ENCODE results near the gene DDI2. TPM values are rescaled to one million over a fixed set of nuclear protein-coding genes. Genes with fewer than 3 reads are reported as not detected.
A peak's percentile ranks its signal among the peaks of the same experiment; 100 is the strongest.

The DDI2 gene
- total and polyA plus RNA-seq, 9 of the 15 experiments (the other 6 are each of a cell fraction or from before 2014, with no cell fraction given) = 6.5 to 48.4 (median 21.2) TPM

- Histone ChIP-seq H3K9me1 (ENCODE audit: control insufficient read depth, insufficient read depth, low read length) (no peaks in the 10 kb centered on the region), H3K79me2 (ENCODE audit: control insufficient read depth, insufficient read depth, low read length) (peaks cover 53% of the 10 kb centered on the region), H3K27me3 (ENCODE audit: control insufficient read depth in 2 of 2, insufficient read depth in 2 of 2, low read length in 2 of 2) (no peaks in the 10 kb centered on the region), H3K4me2 (ENCODE audit: insufficient read depth, low read length) (no peak overlapping the region), H3K36me3 (ENCODE audit: control insufficient read depth, insufficient read depth, low read length) (peaks cover 20% of the 10 kb centered on the region; the same call in 2 of the 3 replicates), H3K4me3 (no peak overlapping the region), H3K9ac (ENCODE audit: insufficient read depth in 1 of 2, low read depth in 2 of 2, low read length in 2 of 2) (0 out of 4 replicates have a peak overlapping the region, but pooled peaks of 1 of the 2 experiments have one; percentile 18), H2AFZ (ENCODE audit: low read depth, low read length) (no peak overlapping the region), H4K20me1 (replicated peaks; ENCODE audit: control insufficient read depth, insufficient read depth, low read length) (no peaks in the 10 kb centered on the region), H3K9me3 (replicated peaks; ENCODE audit: control insufficient read depth, insufficient read depth, low read depth, low read length) (no peaks in the 10 kb centered on the region), H3K4me1 (replicated peaks in 1 of 2; ENCODE audit: control insufficient read depth in 2 of 2, insufficient read depth in 2 of 2, low read length in 2 of 2) (peaks cover 0 to 11% of the 10 kb centered on the region in 2 experiments; a peak in 2 of 5 replicates), H3K27ac (ENCODE audit: extremely low read depth, low read depth, low read length) (no peak overlapping the region)
- in situ Hi-C loops (cut with MboI) (no loop called here), intact Hi-C loops (cut with micrococcal nuclease) (no loop called here)
- ChIA-PET CTCF (ENCODE audit: low intra/inter-chr PET ratio) (no interaction called here), POLR2A (interaction anchor here (0.5 to 1.2 kb wide), 5 partner anchors 13 to 291 kb away, joined by 3 to 4 read pairs (median 3); no protein-coding TSS in a partner anchor)
- FAIRE-seq (no peak), DNase-seq (ENCODE audit: extremely low read depth in 1 of 4, low spot score in 3 of 4) (no peak), ATAC-seq (no peak)
- no TSS peak for BruUV-seq (replicated peaks)
- TF ChIP-seq ZBTB40 (IDR thresholded peaks at IDR 0.05) (peak; percentile 42; the same call in 1 of the 2 replicates), ZBTB40 (CRISPR knock-in tag; IDR thresholded peaks at IDR 0.05) (peak; percentile 28; the same call in 1 of the 2 replicates), SAFB2 (IDR thresholded peaks at IDR 0.05; ENCODE audit: borderline replicate concordance, low read depth, low read length, severe bottlenecking) (no peak)
- 77% methylated on average over 8 of the region's 8 CpGs for WGBS (ENCODE audit: insufficient coverage, low coverage, missing lambda C conversion rate)
These were observed 90.1 kb downstream of the DDI2 start for GRCh38 chr1:15707239-15707925.
